ENCODE measurements around the gene KIF17.

Gene KIF17

GRCh38 chr1:20662110-20662475 lies 55.7 kb downstream of the KIF17 start:
- no peak for DNase-seq (ENCODE audit: low read depth in 2 of 2, low spot score in 1 of 2)

GRCh38 chr1:20661207-20662109 lies 56.3 kb downstream of the KIF17 start, which contains the start of gene DDOST:
Gene DDOST, minus strand, starts transcription at chr1:20661369. Its CDS starts 19 bp downstream, at chr1:20661350.
- peak; percentile 79 to 91 for DNase-seq (ENCODE audit: low read depth in 2 of 2, low spot score in 1 of 2)

GRCh38 chr1:20660847-20661206 lies 57.0 kb downstream of the KIF17 start:
- DNase-seq (ENCODE audit: low read depth in 2 of 2, low spot score in 1 of 2), result no peak

- no peak for DNase-seq (ENCODE audit: low read depth in 2 of 2, low spot score in 1 of 2)
Observed at GRCh38 chr1:20660363-20660762, 57.4 kb downstream of the KIF17 start.

GRCh38 chr1:20658166-20658915 lies 59.5 kb downstream of the KIF17 start:
- no peak for DNase-seq (ENCODE audit: low read depth in 2 of 2, low spot score in 1 of 2)

GRCh38 chr1:20657024-20657423 lies 60.8 kb downstream of the KIF17 start:
- DNase-seq (ENCODE audit: low read depth in 2 of 2, low spot score in 1 of 2), result no peak

- no peak for DNase-seq (ENCODE audit: low read depth in 2 of 2, low spot score in 1 of 2)
Observed at GRCh38 chr1:20654104-20654690, 63.6 kb downstream of the KIF17 start.

- DNase-seq (ENCODE audit: low read depth in 2 of 2, low spot score in 1 of 2), result no peak
Observed at GRCh38 chr1:20652300-20652699, 65.5 kb downstream of the KIF17 start.

GRCh38 chr1:20648946-20649345 lies 68.9 kb downstream of the KIF17 start:
- DNase-seq (ENCODE audit: low read depth in 2 of 2, low spot score in 1 of 2), result no peak

- no peak for DNase-seq (ENCODE audit: low read depth in 2 of 2, low spot score in 1 of 2)
Observed at GRCh38 chr1:20648438-20648837, 69.4 kb downstream of the KIF17 start.

GRCh38 chr1:20645414-20645813 lies 72.4 kb downstream of the KIF17 start:
- DNase-seq (ENCODE audit: low read depth in 2 of 2, low spot score in 1 of 2), result no peak

GRCh38 chr1:20644416-20644815 lies 73.4 kb downstream of the KIF17 start:
- DNase-seq (ENCODE audit: low read depth in 2 of 2, low spot score in 1 of 2), result no peak

GRCh38 chr1:20643080-20643479 lies 74.7 kb downstream of the KIF17 start:
- DNase-seq (ENCODE audit: low read depth in 2 of 2, low spot score in 1 of 2), result no peak

GRCh38 chr1:20641975-20642374 lies 75.8 kb downstream of the KIF17 start:
- DNase-seq (ENCODE audit: low read depth in 2 of 2, low spot score in 1 of 2), result no peak

- peak; percentile 18 to 30 for DNase-seq (ENCODE audit: low read depth in 2 of 2, low spot score in 1 of 2)
Observed at GRCh38 chr1:20640183-20640597, 77.6 kb downstream of the KIF17 start.

- no peak for DNase-seq (ENCODE audit: low read depth in 2 of 2, low spot score in 1 of 2)
Observed at GRCh38 chr1:20636785-20637347, 80.9 kb downstream of the KIF17 start.

- no peak for DNase-seq (ENCODE audit: low read depth in 2 of 2, low spot score in 1 of 2)
Observed at GRCh38 chr1:20634594-20635084, 83.2 kb downstream of the KIF17 start.

- no peak for DNase-seq (ENCODE audit: low read depth in 2 of 2, low spot score in 1 of 2)
Observed at GRCh38 chr1:20634065-20634593, 83.7 kb downstream of the KIF17 start.

- peak; percentile 52 to 71 for DNase-seq (ENCODE audit: low read depth in 2 of 2, low spot score in 1 of 2)
Observed at GRCh38 chr1:20633190-20634064, 84.4 kb downstream of the KIF17 start, which contains the start of gene PINK1. Gene PINK1, plus strand, starts transcription at chr1:20633458. Its CDS starts 91 bp downstream, at chr1:20633549.

GRCh38 chr1:20632386-20632785 lies 85.4 kb downstream of the KIF17 start:
- DNase-seq (ENCODE audit: low read depth in 2 of 2, low spot score in 1 of 2), result no peak
